ENCODE measurements around the gene FRAS1. TPM values are rescaled to one million over a fixed set of nuclear protein-coding genes. Genes with fewer than 3 reads are reported as not detected.
A peak's percentile ranks its signal among the peaks of the same experiment; 100 is the strongest.

Gene FRAS1
- total RNA-seq, 2 donors from 2014 or later: 0.17 TPM; not detected in 1

DNA sequence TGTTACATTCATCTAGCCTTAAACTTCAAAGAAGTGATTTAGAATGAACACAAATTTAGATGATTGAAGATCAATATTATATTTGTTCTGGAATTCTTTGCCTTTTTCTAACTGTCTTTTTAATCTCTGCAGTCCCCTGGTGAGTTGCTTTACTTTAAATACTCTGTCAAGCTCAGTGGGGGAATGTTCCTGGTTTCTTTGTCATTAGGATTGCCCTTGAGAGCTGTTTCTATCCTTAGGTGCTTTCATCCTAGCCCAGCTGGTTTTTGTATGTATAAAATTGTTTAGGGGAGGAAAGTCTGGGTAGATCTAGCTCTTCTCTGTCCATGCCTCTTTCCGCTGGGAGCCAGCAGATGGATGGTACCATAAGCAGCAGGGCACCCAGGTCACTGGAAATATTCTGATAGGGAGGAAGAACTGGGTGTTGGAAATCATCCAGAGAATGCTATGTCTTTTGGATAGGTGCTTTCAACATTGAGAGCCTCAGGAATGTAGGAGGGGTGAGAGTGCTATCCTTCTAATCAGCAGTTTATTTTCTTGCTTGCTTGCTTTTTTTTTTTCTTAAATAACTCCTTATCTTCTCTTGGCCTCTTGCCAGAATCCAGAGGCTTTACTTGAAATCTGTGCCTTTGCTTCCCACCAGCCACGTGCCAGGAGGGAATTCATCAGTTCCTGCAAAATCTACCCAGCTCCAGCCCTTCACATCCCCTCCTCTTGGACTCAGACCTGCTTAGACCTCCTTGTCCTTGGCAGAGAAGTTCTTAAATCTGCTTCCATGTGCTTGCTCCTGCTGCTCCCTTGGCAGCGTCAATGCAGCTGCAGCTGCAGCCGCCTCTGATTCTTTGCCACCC lies 279.2 kb downstream of the FRAS1 start:
- Mint-ChIP-seq H3K4me3 (no peak overlapping the region), H3K4me1 (ENCODE audit: low read depth in 2 of 2) (no peaks in the 10 kb centered on the region), H3K27ac (no peak overlapping the region), H3K9me3 (peaks cover 8% of the 10 kb centered on the region), H3K36me3 (no peaks in the 10 kb centered on the region), H3K27me3 (peaks cover 17 to 32% of the 10 kb centered on the region in 2 donors)
- DNase-seq (ENCODE audit: low spot score) (no peak), ATAC-seq (no peak)

DNA sequence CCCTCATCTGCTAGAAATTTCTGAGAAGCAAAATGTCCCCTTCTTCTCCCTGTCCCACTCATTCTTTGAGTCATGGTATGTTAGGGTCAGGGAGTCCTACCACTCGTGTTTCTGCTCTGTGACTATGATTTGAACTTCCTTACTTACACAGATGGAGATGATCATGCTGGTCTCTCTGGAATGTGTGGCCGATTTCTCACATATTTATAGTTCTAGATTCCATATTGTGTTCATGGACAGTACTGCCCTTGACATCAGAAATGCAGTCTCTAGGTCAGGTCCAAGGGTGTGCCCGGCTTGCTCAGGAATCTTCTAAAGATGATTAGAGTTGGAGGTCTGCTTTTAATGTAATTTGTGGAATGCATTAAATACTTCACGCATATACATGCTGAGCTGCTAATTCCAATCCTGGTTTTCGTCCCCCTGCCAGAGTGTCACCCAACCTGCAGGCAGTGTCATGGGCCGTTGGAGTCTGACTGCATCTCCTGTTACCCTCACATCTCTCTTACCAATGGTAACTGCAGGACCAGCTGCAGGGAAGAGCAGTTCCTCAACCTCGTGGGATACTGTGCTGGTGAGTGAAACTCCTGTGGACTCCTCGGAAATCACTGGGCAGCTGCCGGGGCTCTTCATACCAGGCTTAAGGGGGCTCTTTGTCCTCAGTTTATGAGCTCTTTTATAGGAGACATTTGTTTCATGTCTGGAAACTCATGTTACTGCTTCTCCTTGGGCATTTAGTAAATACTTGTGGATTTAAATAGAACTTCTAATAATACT lies 280.3 kb downstream of the FRAS1 start:
- no peaks in the 10 kb centered on the region for H3K4me1 Mint-ChIP-seq (ENCODE audit: low read depth in 2 of 2)
- ATAC-seq: peak in 1 of 2 donors; percentile 25
- H3K36me3 Mint-ChIP-seq: no peaks in the 10 kb centered on the region
- no peak overlapping the region for H3K4me3 Mint-ChIP-seq
- H3K9me3 Mint-ChIP-seq: peaks cover 8% of the 10 kb centered on the region
- no peak overlapping the region for H3K27ac Mint-ChIP-seq
- no peak for DNase-seq (ENCODE audit: low spot score)
- peaks cover 12 to 29% of the 10 kb centered on the region in 2 donors for H3K27me3 Mint-ChIP-seq

DNA sequence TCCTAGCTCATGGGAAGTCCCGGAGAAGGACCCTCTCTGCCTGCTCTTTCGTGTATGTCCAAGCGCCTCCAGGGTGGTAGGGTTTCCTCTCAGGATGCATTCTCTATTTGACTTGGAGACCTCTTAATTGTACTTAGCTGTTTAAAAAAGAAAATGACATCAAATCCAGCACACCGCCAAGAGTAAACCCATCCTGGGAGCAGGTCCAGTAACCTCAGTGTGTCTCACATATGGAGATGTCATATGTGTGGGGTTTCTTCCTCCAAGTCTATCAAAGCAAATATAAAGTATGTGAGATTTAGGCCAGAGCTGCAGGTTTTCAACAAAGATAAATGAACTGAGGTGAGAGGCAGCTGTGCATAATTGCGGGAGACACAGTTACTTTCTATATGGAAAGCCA lies 285.0 kb downstream of the FRAS1 start:
- H3K27ac Mint-ChIP-seq: no peak overlapping the region
- peaks cover 11 to 29% of the 10 kb centered on the region in 2 donors for H3K27me3 Mint-ChIP-seq
- no peak for ATAC-seq
- no peak overlapping the region for H3K4me3 Mint-ChIP-seq
- H3K4me1 Mint-ChIP-seq (ENCODE audit: low read depth in 2 of 2): no peaks in the 10 kb centered on the region
- no peaks in the 10 kb centered on the region for H3K36me3 Mint-ChIP-seq
- peaks cover 5% of the 10 kb centered on the region for H3K9me3 Mint-ChIP-seq
- DNase-seq (ENCODE audit: low spot score): no peak

DNA sequence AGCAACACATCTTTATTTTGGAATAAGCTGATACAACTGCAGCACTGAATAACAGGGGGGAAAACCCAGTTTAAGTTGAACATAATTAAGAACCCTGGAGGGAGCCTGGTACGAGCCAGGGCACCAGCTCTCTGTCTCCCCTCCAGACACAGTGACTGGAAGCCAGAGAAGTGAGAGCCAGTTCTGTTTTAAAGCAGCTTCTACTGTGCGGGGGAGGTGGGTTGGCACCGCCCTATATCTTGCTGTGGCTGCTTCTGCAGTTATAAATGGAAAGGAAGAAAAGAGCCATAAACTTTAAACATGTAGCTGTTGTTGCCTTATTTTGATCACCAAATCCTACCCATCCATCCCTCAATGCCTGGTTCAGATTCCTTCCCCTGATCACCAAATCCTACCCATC lies 286.6 kb downstream of the FRAS1 start:
- H3K4me1 Mint-ChIP-seq (ENCODE audit: low read depth in 2 of 2): no peaks in the 10 kb centered on the region
- ATAC-seq (no peak), DNase-seq (ENCODE audit: low spot score) (no peak)
- peaks cover 5% of the 10 kb centered on the region for H3K9me3 Mint-ChIP-seq
- H3K27ac Mint-ChIP-seq: no peak overlapping the region
- no peaks in the 10 kb centered on the region for H3K36me3 Mint-ChIP-seq
- no peak overlapping the region for H3K4me3 Mint-ChIP-seq
- peaks cover 11 to 19% of the 10 kb centered on the region in 2 donors for H3K27me3 Mint-ChIP-seq

DNA sequence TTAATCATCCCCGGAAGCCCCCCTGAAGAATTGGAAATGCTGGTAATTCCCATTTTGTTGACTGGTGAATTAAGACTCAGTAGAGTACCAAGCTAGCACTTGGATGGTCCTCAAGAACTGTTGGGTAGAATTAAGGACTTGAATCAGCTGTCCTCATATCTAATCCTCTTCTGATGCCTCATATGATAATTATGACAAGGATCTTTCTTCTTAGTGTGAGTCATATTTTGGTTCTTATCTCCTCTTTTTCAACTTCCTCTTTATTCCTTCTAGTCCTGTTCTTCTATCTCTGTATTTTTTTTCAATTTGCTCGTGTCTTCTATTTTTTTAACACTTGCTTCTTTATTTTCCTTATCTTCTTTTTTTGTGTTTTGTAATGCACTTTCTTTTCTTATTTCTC lies 288.1 kb downstream of the FRAS1 start:
- DNase-seq (ENCODE audit: low spot score) (no peak), ATAC-seq (no peak)
- Mint-ChIP-seq H3K36me3 (no peaks in the 10 kb centered on the region), H3K4me1 (ENCODE audit: low read depth in 2 of 2) (no peaks in the 10 kb centered on the region), H3K4me3 (no peak overlapping the region), H3K27ac (no peak overlapping the region), H3K9me3 (no peaks in the 10 kb centered on the region), H3K27me3 (peaks cover 7 to 11% of the 10 kb centered on the region in 2 donors)

DNA sequence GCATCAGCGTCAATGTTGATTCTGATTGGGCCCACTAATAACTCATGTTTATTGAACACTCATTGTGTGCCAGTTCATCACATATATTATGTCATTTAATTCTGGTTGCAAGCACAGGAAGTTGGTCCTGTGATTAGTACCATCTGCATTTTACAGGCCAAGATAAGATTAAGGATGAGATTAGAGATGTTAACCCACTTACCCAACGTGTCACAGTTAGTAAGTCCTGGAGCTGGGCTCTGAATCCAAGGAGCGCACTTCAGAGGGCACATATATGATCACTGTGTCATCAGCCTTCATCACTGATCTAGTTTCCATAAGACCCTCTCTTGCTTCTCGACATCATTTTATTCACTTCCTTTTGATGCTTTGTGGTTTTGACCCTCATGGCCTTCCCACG lies 289.1 kb downstream of the FRAS1 start:
- no peak for DNase-seq (ENCODE audit: low spot score)
- Mint-ChIP-seq H3K36me3 (no peaks in the 10 kb centered on the region), H3K4me1 (ENCODE audit: low read depth in 2 of 2) (no peaks in the 10 kb centered on the region), H3K9me3 (no peaks in the 10 kb centered on the region), H3K4me3 (no peak overlapping the region), H3K27me3 (peaks cover 3 to 5% of the 10 kb centered on the region in 2 donors), H3K27ac (no peak overlapping the region)
- ATAC-seq: no peak

DNA sequence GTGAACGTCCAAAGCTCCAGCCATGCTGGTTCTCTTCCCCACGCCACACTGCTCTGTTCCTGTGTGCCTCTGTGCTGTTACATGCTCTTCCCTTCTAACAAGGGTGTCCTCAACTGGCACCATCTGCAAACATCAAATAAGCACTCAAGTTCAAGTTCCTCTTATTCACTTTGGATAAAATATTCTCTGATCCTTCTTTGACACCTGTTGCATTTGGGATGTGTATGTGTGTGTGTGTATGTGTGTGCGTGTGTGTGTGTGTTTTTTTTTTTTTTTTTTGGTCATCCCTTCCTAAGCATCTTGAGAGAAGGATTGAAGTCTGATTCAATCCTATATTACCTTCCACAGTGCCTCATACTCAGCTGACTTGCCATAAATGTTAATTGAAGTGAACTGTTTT lies 290.4 kb downstream of the FRAS1 start:
- peaks cover 0 to 3% of the 10 kb centered on the region in 2 donors for H3K27me3 Mint-ChIP-seq
- H3K27ac Mint-ChIP-seq: no peak overlapping the region
- no peak for DNase-seq (ENCODE audit: low spot score)
- H3K4me3 Mint-ChIP-seq: no peak overlapping the region
- no peak for ATAC-seq
- no peaks in the 10 kb centered on the region for H3K4me1 Mint-ChIP-seq (ENCODE audit: low read depth in 2 of 2)
- H3K36me3 Mint-ChIP-seq: no peaks in the 10 kb centered on the region
- H3K9me3 Mint-ChIP-seq: no peaks in the 10 kb centered on the region

DNA sequence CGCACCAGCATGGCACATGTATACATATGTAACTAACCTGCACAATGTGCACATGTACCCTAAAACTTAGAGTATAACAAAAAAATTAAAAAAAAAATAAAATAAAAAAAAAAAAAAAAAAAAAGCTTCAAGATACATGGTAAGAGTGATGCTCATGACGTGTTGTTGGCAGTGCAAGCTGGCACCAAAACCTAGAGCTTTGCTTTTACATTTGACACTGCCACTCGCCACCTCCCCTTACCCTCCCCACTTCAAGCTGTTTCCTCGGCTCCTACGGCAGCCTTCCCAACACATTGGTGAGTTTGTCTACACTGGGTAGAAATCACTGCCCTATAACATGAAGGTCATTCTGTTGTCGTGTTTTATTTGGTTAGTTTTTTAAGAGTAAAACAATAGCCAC lies 296.8 kb downstream of the FRAS1 start:
- DNase-seq (ENCODE audit: low spot score): no peak
- ATAC-seq: no peak
- H3K27me3 Mint-ChIP-seq: peaks cover 5% of the 10 kb centered on the region in 2 donors
- H3K36me3 Mint-ChIP-seq: no peaks in the 10 kb centered on the region
- H3K4me1 Mint-ChIP-seq (ENCODE audit: low read depth in 2 of 2): no peaks in the 10 kb centered on the region
- H3K9me3 Mint-ChIP-seq: no peaks in the 10 kb centered on the region
- H3K4me3 Mint-ChIP-seq: no peak overlapping the region
- H3K27ac Mint-ChIP-seq: no peak overlapping the region

DNA sequence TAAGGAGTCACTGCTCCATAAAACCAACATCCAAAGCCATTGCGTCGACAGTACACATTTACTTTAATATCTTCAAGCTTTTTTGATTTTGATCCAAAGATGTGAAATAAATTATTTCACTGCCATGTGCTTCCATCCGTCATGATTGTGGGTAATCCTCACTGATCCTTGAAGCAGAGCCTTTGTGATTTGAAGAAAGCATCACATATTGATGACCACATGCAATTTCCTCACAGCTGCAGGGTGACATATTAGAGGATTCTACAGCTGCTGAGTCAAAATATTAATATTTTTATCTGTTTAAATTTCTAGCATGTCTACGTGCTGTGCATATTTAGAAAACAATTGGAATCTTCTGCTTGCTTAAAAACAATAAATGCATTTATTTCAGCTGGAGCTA lies 297.7 kb downstream of the FRAS1 start:
- H3K27me3 Mint-ChIP-seq: peaks cover 6 to 14% of the 10 kb centered on the region in 2 donors
- no peaks in the 10 kb centered on the region for H3K36me3 Mint-ChIP-seq
- no peak overlapping the region for H3K27ac Mint-ChIP-seq
- DNase-seq (ENCODE audit: low spot score) (no peak), ATAC-seq (no peak)
- no peaks in the 10 kb centered on the region for H3K9me3 Mint-ChIP-seq
- H3K4me3 Mint-ChIP-seq: no peak overlapping the region
- H3K4me1 Mint-ChIP-seq (ENCODE audit: low read depth in 2 of 2): no peaks in the 10 kb centered on the region

DNA sequence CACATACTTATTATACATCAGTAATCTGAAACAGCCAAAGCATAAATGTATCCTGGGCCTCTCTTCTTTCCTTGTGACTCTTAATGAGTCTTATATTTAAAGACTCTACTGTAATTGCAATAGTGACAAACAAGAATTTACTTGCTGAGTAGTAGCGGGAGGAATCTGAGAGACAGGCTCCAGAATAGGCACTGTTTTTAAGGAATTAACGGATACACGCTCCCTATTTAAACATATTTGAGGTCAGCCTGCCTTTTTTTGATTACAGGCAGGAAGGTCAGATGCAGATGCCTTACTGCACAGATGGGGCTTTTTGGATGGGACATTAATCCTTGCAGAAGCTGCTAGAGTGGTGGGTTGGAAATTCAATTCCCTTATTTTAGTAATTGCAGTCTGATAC lies 298.2 kb downstream of the FRAS1 start:
- Mint-ChIP-seq H3K27ac (no peak overlapping the region), H3K27me3 (peaks cover 11 to 19% of the 10 kb centered on the region in 2 donors), H3K4me1 (ENCODE audit: low read depth in 2 of 2) (no peaks in the 10 kb centered on the region), H3K36me3 (no peaks in the 10 kb centered on the region), H3K4me3 (no peak overlapping the region), H3K9me3 (no peaks in the 10 kb centered on the region)
- no peak for DNase-seq (ENCODE audit: low spot score)
- ATAC-seq: no peak

DNA sequence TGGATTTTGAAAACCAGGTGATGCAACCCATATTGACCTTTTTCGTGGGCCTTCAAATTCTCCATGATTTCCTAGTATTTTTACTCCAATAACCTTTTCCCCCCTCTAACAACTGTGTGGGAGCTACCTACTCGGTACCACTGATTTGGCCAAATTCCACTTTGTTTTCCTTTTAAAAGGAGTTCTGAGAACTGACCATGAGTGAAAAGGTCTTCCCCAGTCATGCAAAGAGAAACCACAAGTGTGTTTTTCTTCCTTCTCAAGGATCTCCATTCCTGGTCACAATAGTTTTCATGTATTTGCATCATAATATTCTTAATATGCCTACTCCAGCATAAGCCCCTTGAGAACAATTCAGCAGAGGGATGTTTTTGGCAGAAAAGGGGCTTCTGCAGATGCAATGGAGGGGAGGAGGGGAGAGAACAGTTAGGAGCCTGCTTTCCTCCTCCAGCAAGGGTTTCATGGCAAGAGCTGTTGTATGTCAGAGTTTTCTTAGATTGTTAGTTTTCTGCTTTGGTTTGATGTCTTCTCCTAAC lies 299.2 kb downstream of the FRAS1 start:
- ATAC-seq (no peak), DNase-seq (ENCODE audit: low spot score) (no peak)
- no peak overlapping the region for H3K4me3 Mint-ChIP-seq
- no peaks in the 10 kb centered on the region for H3K36me3 Mint-ChIP-seq
- no peaks in the 10 kb centered on the region for H3K9me3 Mint-ChIP-seq
- H3K4me1 Mint-ChIP-seq (ENCODE audit: low read depth in 2 of 2): no peaks in the 10 kb centered on the region
- H3K27ac Mint-ChIP-seq: no peak overlapping the region
- peaks cover 14 to 24% of the 10 kb centered on the region in 2 donors for H3K27me3 Mint-ChIP-seq

DNA sequence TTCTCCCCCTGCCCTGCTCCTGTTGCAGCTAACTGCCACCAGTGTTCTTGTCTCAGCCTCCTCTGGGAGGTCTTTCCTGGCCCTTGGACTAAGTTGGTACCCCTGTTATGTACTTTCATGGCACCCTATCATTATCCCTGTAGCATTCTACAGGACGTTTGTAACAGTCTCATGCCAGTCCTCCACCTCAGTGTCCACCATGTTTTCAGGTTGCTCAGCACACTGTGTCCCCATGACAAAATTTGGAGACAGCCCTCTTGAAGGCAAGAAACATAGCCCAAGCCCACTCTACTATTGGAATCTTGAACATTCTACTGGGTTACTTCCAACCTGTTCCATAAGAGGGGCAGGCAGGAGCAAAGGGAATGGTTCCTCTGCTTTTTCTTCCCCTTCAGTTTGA lies 300.0 kb downstream of the FRAS1 start:
- no peak overlapping the region for H3K4me3 Mint-ChIP-seq
- no peaks in the 10 kb centered on the region for H3K4me1 Mint-ChIP-seq (ENCODE audit: low read depth in 2 of 2)
- ATAC-seq: no peak
- peaks cover 14 to 24% of the 10 kb centered on the region in 2 donors for H3K27me3 Mint-ChIP-seq
- no peak for DNase-seq (ENCODE audit: low spot score)
- no peaks in the 10 kb centered on the region for H3K9me3 Mint-ChIP-seq
- H3K36me3 Mint-ChIP-seq: no peaks in the 10 kb centered on the region
- no peak overlapping the region for H3K27ac Mint-ChIP-seq

DNA sequence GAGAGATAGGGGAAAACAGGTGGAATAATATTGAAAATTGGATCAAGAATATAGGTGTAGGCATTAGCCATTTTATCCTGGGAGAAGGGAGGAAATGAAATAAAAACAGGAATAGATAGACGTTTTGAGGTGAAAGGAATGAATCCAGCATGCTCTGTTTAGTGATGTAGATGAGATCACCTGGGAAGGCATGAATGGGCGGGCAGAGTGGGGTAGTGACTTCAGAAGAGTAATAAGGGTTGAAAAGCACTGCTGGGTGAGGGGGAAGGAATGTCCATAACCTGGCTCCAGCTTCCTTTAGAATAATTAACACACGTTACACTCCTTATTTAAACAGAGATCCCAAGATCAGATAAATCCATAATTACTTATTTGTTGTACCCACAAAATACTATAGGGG lies 303.3 kb downstream of the FRAS1 start:
- Mint-ChIP-seq H3K4me3 (no peak overlapping the region), H3K27me3 (peaks cover 18 to 24% of the 10 kb centered on the region in 2 donors), H3K4me1 (ENCODE audit: low read depth in 2 of 2) (no peaks in the 10 kb centered on the region), H3K36me3 (no peaks in the 10 kb centered on the region), H3K27ac (no peak overlapping the region), H3K9me3 (no peaks in the 10 kb centered on the region)
- DNase-seq (ENCODE audit: low spot score) (no peak), ATAC-seq (no peak)

DNA sequence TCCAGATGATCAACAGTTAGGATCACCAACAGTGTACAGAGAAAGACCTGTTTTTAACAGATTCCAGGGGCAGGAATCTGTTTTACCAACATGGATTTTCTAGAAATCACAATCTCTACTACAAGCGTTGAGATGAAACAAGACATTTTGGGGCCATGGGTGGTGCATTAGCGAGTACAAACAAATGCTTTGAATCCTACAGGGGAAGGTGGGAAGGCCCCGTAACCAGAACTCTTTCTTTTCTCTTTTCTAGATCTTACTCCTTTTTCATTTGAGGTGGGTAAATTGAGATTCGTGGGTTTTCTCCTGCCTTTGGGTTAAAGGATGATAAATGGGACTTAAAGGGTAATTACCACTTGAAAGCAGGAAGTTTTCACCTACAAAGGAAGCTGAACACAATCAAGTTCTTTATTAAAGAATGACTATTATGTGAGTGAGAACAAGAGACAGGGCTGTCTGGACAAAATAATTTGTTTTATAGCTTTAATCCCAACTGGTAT lies 304.5 kb downstream of the FRAS1 start:
- DNase-seq (ENCODE audit: low spot score) (no peak), ATAC-seq (no peak)
- no peaks in the 10 kb centered on the region for H3K9me3 Mint-ChIP-seq
- H3K27ac Mint-ChIP-seq: no peak overlapping the region
- H3K4me3 Mint-ChIP-seq: no peak overlapping the region
- H3K4me1 Mint-ChIP-seq (ENCODE audit: low read depth in 2 of 2): no peaks in the 10 kb centered on the region
- peaks cover 18 to 24% of the 10 kb centered on the region in 2 donors for H3K27me3 Mint-ChIP-seq
- H3K36me3 Mint-ChIP-seq: no peaks in the 10 kb centered on the region
